ENCODE data around the gene KCNMB1.

Gene KCNMB1

GRCh38 chr5:170338933-170339779 is 50.0 kb downstream of the KCNMB1 start:
- Histone ChIP-seq H3K4me1 (ENCODE audit: control insufficient read depth in 1 of 2, insufficient read depth in 1 of 2, low read depth in 1 of 2, low read length in 1 of 2) (peaks cover 61 to 64% of the 10 kb centered on the region in 2 experiments), H3K36me3 (no peaks in the 10 kb centered on the region), H3K9me3 (no peaks in the 10 kb centered on the region)

GRCh38 chr5:170338291-170338690 is 50.9 kb downstream of the KCNMB1 start:
- H3K27me3 ChIP-seq = no peaks in the 10 kb centered on the region
- no peaks in the 10 kb centered on the region for H3K36me3 ChIP-seq
- H3K4me1 ChIP-seq (ENCODE audit: control insufficient read depth in 1 of 2, insufficient read depth in 1 of 2, low read depth in 1 of 2, low read length in 1 of 2) = peaks cover 69 to 72% of the 10 kb centered on the region in 2 experiments
- H3K9me3 ChIP-seq = no peaks in the 10 kb centered on the region
- H3K27ac ChIP-seq = peak overlapping the region; percentile 97
- H3K4me3 ChIP-seq (ENCODE audit: low read depth in 1 of 2, low read length in 1 of 2) = no peak overlapping the region
- TF ChIP-seq CTCF (IDR thresholded peaks at IDR 0.05) = no peak

More at GRCh38 chr5:170338933-170339779, 50.0 kb downstream of the KCNMB1 start:
- peak; percentile 95 for TF ChIP-seq CTCF (IDR thresholded peaks at IDR 0.05)
- Histone ChIP-seq H3K27ac (peak overlapping the region; percentile 97), H3K27me3 (no peaks in the 10 kb centered on the region), H3K4me3 (ENCODE audit: low read depth in 1 of 2, low read length in 1 of 2) (no peak overlapping the region)

GRCh38 chr5:170337045-170337733 is 52.0 kb downstream of the KCNMB1 start:
- no peaks in the 10 kb centered on the region for H3K27me3 ChIP-seq
- TF ChIP-seq CTCF (IDR thresholded peaks at IDR 0.05) = no peak
- H3K4me3 ChIP-seq (ENCODE audit: low read depth in 1 of 2, low read length in 1 of 2) = peak overlapping the region; percentile 24 to 35
- peak overlapping the region; percentile 97 for H3K27ac ChIP-seq
- peaks cover 74 to 76% of the 10 kb centered on the region in 2 experiments for H3K4me1 ChIP-seq (ENCODE audit: control insufficient read depth in 1 of 2, insufficient read depth in 1 of 2, low read depth in 1 of 2, low read length in 1 of 2)
- H3K36me3 ChIP-seq = no peaks in the 10 kb centered on the region
- no peaks in the 10 kb centered on the region for H3K9me3 ChIP-seq

GRCh38 chr5:170336065-170336464 is 53.1 kb downstream of the KCNMB1 start:
- no peaks in the 10 kb centered on the region for H3K9me3 ChIP-seq
- peak overlapping the region; percentile 9 to 35 for H3K4me3 ChIP-seq (ENCODE audit: low read depth in 1 of 2, low read length in 1 of 2)
- no peaks in the 10 kb centered on the region for H3K36me3 ChIP-seq
- H3K27ac ChIP-seq = peak overlapping the region; percentile 97
- H3K4me1 ChIP-seq (ENCODE audit: control insufficient read depth in 1 of 2, insufficient read depth in 1 of 2, low read depth in 1 of 2, low read length in 1 of 2) = peaks cover 82 to 85% of the 10 kb centered on the region in 2 experiments
- no peaks in the 10 kb centered on the region for H3K27me3 ChIP-seq
- TF ChIP-seq CTCF (IDR thresholded peaks at IDR 0.05) = no peak

- Histone ChIP-seq H3K4me3 (ENCODE audit: low read depth in 1 of 2, low read length in 1 of 2) (no peak overlapping the region), H3K27ac (peak overlapping the region; percentile 97), H3K4me1 (ENCODE audit: control insufficient read depth in 1 of 2, insufficient read depth in 1 of 2, low read depth in 1 of 2, low read length in 1 of 2) (peaks cover 97 to 99% of the 10 kb centered on the region in 2 experiments), H3K27me3 (no peaks in the 10 kb centered on the region), H3K36me3 (no peaks in the 10 kb centered on the region), H3K9me3 (no peaks in the 10 kb centered on the region)
- no peak for TF ChIP-seq CTCF (IDR thresholded peaks at IDR 0.05)
Observed at GRCh38 chr5:170334626-170335025, 54.5 kb downstream of the KCNMB1 start.
